MCF 10A (cell line): Measurements from ENCODE around the gene VSTM2B. TPM values are rescaled to one million over a fixed set of nuclear protein-coding genes. Genes with fewer than 3 reads are reported as not detected.

Source experiments
- BruUV-seq: library from RNA; stranded (reverse); fragments of 400-500 nt; replicated peaks from 2 replicates; lab custom pipeline; 2021; lab: Mats Ljungman, UMichigan
- CTCF ChIA-PET: fragments of 300-600 bp; sonication (Branson Sonifier 250); formaldehyde crosslinking; extraction: SDS; loops from one replicate; lab custom pipeline; 2021; ENCODE audit warnings: antibody characterized with exemption, inconsistent platforms; lab: Yijun Ruan, JAX
- POLR2A ChIA-PET: fragments of 300-600, 350-650 bp; sonication (Branson Sonifier 250); formaldehyde crosslinking; extraction: SDS; loops from one replicate; lab custom pipeline; 2020; ENCODE audit warnings: antibody characterized with exemption, inconsistent platforms; lab: Yijun Ruan, JAX
- DNase-seq: peaks from one replicate; pipeline ENCODE4 v3.0.0-alpha.2; 2018; ENCODE audit not compliant: unreplicated experiment
- H3K27ac Mint-ChIP-seq: one replicate; pipeline ENCODE4 v1.8.0; 2022; ENCODE audit warnings: mild to moderate bottlenecking, low read depth, mixed read lengths; ENCODE audit not compliant: unreplicated experiment
- H3K27me3 Mint-ChIP-seq: one replicate; pipeline ENCODE4 v1.8.0; 2022; ENCODE audit warnings: mixed read lengths; ENCODE audit not compliant: insufficient read depth, unreplicated experiment
- H3K36me3 Mint-ChIP-seq: one replicate; pipeline ENCODE4 v1.8.0; 2022; ENCODE audit warnings: mild to moderate bottlenecking, moderate library complexity, mixed read lengths; ENCODE audit not compliant: insufficient read depth, unreplicated experiment
- H3K4me1 Mint-ChIP-seq: one replicate; pipeline ENCODE4 v1.8.0; 2022; ENCODE audit warnings: mixed read lengths; ENCODE audit not compliant: insufficient read depth, unreplicated experiment
- H3K4me3 Mint-ChIP-seq: one replicate; pipeline ENCODE4 v1.8.0; 2022; ENCODE audit warnings: mild to moderate bottlenecking, moderate library complexity, mixed read lengths; ENCODE audit not compliant: unreplicated experiment
- H3K9me3 Mint-ChIP-seq: one replicate; pipeline ENCODE4 v1.8.0; 2022; ENCODE audit warnings: mixed read lengths; ENCODE audit not compliant: unreplicated experiment
- CTCF ChIP-seq: fragments of 200-600 bp; IDR thresholded peaks from one replicate; pipeline ENCODE4 v1.8.0; 2022; ENCODE audit warnings: antibody characterized with exemption, mild to moderate bottlenecking; ENCODE audit not compliant: unreplicated experiment
- intact Hi-C: fragments of 100-400 bp; cut with micrococcal nuclease; formaldehyde crosslinking; loops from 2 replicates; pipeline ENCODE4 v1.14.1; 2022
- total RNA-seq: library from RNA; stranded (reverse); gene quantifications from 2 replicates; pipeline ENCODE4 v1.2.3, GENCODE V29; 2022

Gene VSTM2B
- total RNA-seq, 1 experiment from 2014 or later: not detected

DNA sequence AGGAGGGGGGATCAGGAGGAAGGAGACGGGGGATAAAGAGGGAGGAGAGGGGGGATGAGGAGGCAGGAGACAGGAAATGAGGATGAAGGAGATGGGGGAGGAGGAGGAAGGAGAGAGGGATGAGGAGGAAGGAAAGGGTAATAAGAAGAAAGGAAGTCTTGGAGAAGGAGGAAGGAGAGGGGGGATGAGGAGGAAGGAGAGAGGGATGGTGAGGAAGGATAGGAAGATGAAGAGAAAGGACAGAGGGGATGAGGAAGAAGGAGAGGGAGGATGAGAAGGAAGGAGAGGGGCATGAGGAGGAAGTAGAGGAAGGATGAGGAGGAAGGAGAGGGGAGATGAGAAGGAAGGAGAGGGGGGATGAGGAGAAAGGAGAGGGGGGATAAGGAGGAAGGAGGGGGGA lies 13.0 kb upstream of the VSTM2B start:
- intact Hi-C loops: no loop called here
- Mint-ChIP-seq H3K27ac (no peak overlapping the region), H3K9me3 (peaks cover 40% of the 10 kb centered on the region), H3K36me3 (no peaks in the 10 kb centered on the region), H3K4me3 (no peak overlapping the region), H3K4me1 (no peaks in the 10 kb centered on the region), H3K27me3 (no peaks in the 10 kb centered on the region)
- BruUV-seq: no TSS peak
- ChIA-PET CTCF (no interaction called here), POLR2A (no interaction called here)
- DNase-seq: no peak
- no peak for TF ChIP-seq CTCF

- H3K4me1 Mint-ChIP-seq: no peaks in the 10 kb centered on the region
- peaks cover 40% of the 10 kb centered on the region for H3K9me3 Mint-ChIP-seq
- DNase-seq: no peak
- no peak for TF ChIP-seq CTCF
- CTCF ChIA-PET: no interaction called here
- H3K27me3 Mint-ChIP-seq: no peaks in the 10 kb centered on the region
- H3K4me3 Mint-ChIP-seq: no peak overlapping the region
- intact Hi-C loops: no loop called here
- H3K27ac Mint-ChIP-seq: no peak overlapping the region
- BruUV-seq: no TSS peak
- no peaks in the 10 kb centered on the region for H3K36me3 Mint-ChIP-seq
- POLR2A ChIA-PET: no interaction called here
Measured at GRCh38 chr19:29514525-29515232, 11.1 kb upstream of the VSTM2B start.

DNA sequence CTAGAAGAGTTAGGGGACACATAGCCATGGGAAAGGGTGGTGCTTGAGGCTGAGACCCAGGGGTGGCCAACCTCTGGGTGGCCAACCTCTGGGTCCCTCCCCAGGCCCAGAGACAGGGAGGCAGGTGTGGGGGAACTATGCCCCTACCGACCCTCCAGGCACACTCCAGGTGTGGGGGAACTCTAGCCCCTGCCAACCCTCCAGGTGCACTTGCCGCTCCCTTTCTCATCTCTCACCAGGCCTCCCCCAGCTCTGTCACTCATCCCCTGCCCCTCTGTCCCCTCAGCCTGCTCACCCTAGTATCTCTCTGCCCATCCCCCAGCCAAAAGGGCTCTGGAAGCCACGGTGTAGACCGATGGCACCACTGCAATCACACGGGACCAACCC lies 10.6 kb upstream of the VSTM2B start:
- H3K4me1 Mint-ChIP-seq: no peaks in the 10 kb centered on the region
- DNase-seq: no peak
- CTCF ChIA-PET: no interaction called here
- intact Hi-C loops: no loop called here
- TF ChIP-seq CTCF: no peak
- no peaks in the 10 kb centered on the region for H3K36me3 Mint-ChIP-seq
- peaks cover 40% of the 10 kb centered on the region for H3K9me3 Mint-ChIP-seq
- POLR2A ChIA-PET: no interaction called here
- no peaks in the 10 kb centered on the region for H3K27me3 Mint-ChIP-seq
- H3K4me3 Mint-ChIP-seq: no peak overlapping the region
- no TSS peak for BruUV-seq
- H3K27ac Mint-ChIP-seq: no peak overlapping the region

DNA sequence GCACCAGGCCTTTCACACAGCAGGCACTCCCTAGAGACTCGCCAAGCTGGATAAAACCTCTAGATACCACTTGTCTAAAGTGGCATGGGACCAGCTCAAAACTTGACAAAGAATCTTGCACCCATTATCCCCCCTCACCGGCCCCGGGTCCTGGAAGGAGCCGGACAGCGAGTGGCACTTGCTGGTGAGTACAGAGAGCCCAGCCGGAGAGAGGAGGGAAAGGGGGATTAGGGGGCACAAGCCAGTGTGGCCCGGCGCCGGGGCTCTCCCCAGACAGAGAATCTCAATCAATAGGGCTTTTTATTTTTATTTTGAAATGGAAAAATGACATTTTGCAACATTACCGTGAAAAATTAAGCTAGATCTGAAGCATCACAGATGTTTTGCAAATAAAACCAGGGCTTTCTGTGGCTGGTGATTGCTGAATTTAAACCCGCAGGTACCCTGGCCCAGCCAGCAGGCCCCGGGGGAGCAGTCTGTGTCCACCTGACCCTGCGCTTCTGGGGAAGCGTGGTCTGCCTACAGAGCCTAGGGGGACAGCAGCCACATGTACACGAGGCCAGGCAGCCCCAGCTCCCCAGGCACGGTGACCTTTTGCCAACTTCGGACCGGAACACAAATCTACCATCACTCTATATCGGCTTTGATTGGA lies 10.0 kb upstream of the VSTM2B start:
- no TSS peak for BruUV-seq
- Mint-ChIP-seq H3K27me3 (no peaks in the 10 kb centered on the region), H3K4me3 (no peak overlapping the region), H3K36me3 (no peaks in the 10 kb centered on the region), H3K4me1 (no peaks in the 10 kb centered on the region), H3K9me3 (peaks cover 40% of the 10 kb centered on the region), H3K27ac (no peak overlapping the region)
- ChIA-PET POLR2A (no interaction called here), CTCF (no interaction called here)
- intact Hi-C loops: no loop called here
- no peak for TF ChIP-seq CTCF
- no peak for DNase-seq
